Testis (tissue), 2 donors: ENCODE measurements around the gene MRPS33.

Experiments used
- POLR2A ChIP-seq: fragments of 450-650 bp; IDR thresholded peaks from one replicate; pipeline ENCODE4 v1.6.1; 2017; ENCODE audit warnings: antibody characterized with exemption, mild to moderate bottlenecking, moderate library complexity
- TF ChIP-seq, protein P1 (sequence below), 3 experiments: fragments of 450-650 bp in 2 of 3; fragments of 200-600 bp in 1 of 3; sonication (generic) in 1 of 3; IDR thresholded peaks; one replicate each; pipeline ENCODE4 v1.5.1; 2016 to 2019; ENCODE audit warnings: antibody characterized with exemption in 3 of 3, mild to moderate bottlenecking in 2 of 3, moderate library complexity in 1 of 3

DNA sequence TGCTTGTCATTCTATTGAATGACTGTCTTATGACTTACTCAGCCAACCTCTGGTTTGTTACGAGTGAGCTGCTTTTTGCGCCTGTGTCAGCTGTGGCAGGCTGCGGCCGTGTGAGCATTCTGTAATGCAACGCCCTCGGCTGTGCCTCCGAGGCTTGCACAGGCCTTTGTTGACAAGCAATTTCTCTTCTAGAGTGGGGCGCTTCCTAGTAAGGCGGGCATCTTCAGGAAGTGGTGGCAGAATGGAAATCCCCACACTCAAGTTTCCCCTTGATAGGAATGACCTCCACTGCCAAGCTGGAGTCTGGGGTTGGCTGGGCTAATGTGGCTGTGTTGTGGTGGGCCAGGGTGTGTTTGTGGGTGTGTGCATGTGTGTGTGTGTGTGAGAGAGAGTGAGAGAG, 38.9 kb upstream of the MRPS33 start:
- TF ChIP-seq, protein P1, sequence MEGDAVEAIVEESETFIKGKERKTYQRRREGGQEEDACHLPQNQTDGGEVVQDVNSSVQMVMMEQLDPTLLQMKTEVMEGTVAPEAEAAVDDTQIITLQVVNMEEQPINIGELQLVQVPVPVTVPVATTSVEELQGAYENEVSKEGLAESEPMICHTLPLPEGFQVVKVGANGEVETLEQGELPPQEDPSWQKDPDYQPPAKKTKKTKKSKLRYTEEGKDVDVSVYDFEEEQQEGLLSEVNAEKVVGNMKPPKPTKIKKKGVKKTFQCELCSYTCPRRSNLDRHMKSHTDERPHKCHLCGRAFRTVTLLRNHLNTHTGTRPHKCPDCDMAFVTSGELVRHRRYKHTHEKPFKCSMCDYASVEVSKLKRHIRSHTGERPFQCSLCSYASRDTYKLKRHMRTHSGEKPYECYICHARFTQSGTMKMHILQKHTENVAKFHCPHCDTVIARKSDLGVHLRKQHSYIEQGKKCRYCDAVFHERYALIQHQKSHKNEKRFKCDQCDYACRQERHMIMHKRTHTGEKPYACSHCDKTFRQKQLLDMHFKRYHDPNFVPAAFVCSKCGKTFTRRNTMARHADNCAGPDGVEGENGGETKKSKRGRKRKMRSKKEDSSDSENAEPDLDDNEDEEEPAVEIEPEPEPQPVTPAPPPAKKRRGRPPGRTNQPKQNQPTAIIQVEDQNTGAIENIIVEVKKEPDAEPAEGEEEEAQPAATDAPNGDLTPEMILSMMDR (IDR thresholded peaks at IDR 0.05), result no peak
- TF ChIP-seq POLR2A, result no peak
